ENCODE data around the gene GPT2.
A peak's percentile ranks its signal among the peaks of the same experiment; 100 is the strongest.

The GPT2 gene

GRCh38 chr16:46973996-46974324, 89.8 kb downstream of the GPT2 start:
- DNase-seq (ENCODE audit: low spot score), result no peak
- H3K27ac ChIP-seq, result peak overlapping the region; percentile 89
- ChIA-PET CTCF (interaction anchor here (0.6 to 1.3 kb wide), 4 partner anchors 10 to 1190 kb away, joined by 3 to 6 read pairs (median 4); no protein-coding TSS in a partner anchor), POLR2A (ENCODE audit: low non-redundant PET) (interaction anchor here (0.6 kb wide), 1 partner anchor 69 kb away, joined by 3 read pairs; no protein-coding TSS in a partner anchor)
- no peak for TF ChIP-seq CTCF (conservative IDR thresholded peaks at IDR 0.05; ENCODE audit: low read depth)

GRCh38 chr16:46974352-46974751, 90.2 kb downstream of the GPT2 start:
- ChIA-PET POLR2A (ENCODE audit: low non-redundant PET) (interaction anchor here (0.6 kb wide), 1 partner anchor 69 kb away, joined by 3 read pairs; no protein-coding TSS in a partner anchor), CTCF (interaction anchor here (0.6 to 1.3 kb wide), 3 partner anchors 64 to 1190 kb away, joined by 3 to 6 read pairs (median 3); no protein-coding TSS in a partner anchor)
- H3K27ac ChIP-seq, result no peak overlapping the region
- TF ChIP-seq CTCF (conservative IDR thresholded peaks at IDR 0.05; ENCODE audit: low read depth), result no peak
- DNase-seq (ENCODE audit: low spot score), result peak; percentile 8

GRCh38 chr16:46975165-46975564, 91.0 kb downstream of the GPT2 start:
- ChIA-PET POLR2A (ENCODE audit: low non-redundant PET) (no interaction called here), CTCF (no interaction called here)
- H3K27ac ChIP-seq, result no peak overlapping the region
- no peak for DNase-seq (ENCODE audit: low spot score)
- no peak for TF ChIP-seq CTCF (conservative IDR thresholded peaks at IDR 0.05; ENCODE audit: low read depth)

GRCh38 chr16:46975908-46976470, 91.8 kb downstream of the GPT2 start:
- ChIA-PET POLR2A (ENCODE audit: low non-redundant PET) (no interaction called here), CTCF (no interaction called here)
- H3K27ac ChIP-seq, result no peak overlapping the region
- no peak for TF ChIP-seq CTCF (conservative IDR thresholded peaks at IDR 0.05; ENCODE audit: low read depth)
- no peak for DNase-seq (ENCODE audit: low spot score)

- no peak overlapping the region for H3K27ac ChIP-seq
- POLR2A ChIA-PET (ENCODE audit: low non-redundant PET), result no interaction called here
- TF ChIP-seq CTCF (conservative IDR thresholded peaks at IDR 0.05; ENCODE audit: low read depth), result no peak
- DNase-seq (ENCODE audit: low spot score), result no peak
- CTCF ChIA-PET, result no interaction called here
Measured at GRCh38 chr16:46976550-46976949, 92.4 kb downstream of the GPT2 start.

All from RWPE1 (cell line).